Measurements from ENCODE around the gene CCDC86.

CCDC86 gene

GRCh38 chr11:60899977-60900376, 58.1 kb downstream of the CCDC86 start:
- no peak for TF ChIP-seq CTCF (conservative IDR thresholded peaks at IDR 0.05; ENCODE audit: low read depth, low read length)
- no peak overlapping the region for H3K4me3 ChIP-seq (ENCODE audit: low read length)
- DNase-seq (ENCODE audit: low read depth), result no peak
